HG02642 (cell line): ENCODE data around the gene C1orf159.
"Not testable (repeated sequence)": the region's sequence is repeated elsewhere in the genome, so short reads cannot be mapped to it uniquely, and the experiment has no call there.

Experiments used
- ATAC-seq: cut with Tn5 transposase; IDR thresholded peaks from one replicate; pipeline ENCODE4 v1.9.1; 2021; ENCODE audit warnings: mild to moderate bottlenecking; ENCODE audit not compliant: unreplicated experiment, poor library complexity

The C1orf159 gene

DNA sequence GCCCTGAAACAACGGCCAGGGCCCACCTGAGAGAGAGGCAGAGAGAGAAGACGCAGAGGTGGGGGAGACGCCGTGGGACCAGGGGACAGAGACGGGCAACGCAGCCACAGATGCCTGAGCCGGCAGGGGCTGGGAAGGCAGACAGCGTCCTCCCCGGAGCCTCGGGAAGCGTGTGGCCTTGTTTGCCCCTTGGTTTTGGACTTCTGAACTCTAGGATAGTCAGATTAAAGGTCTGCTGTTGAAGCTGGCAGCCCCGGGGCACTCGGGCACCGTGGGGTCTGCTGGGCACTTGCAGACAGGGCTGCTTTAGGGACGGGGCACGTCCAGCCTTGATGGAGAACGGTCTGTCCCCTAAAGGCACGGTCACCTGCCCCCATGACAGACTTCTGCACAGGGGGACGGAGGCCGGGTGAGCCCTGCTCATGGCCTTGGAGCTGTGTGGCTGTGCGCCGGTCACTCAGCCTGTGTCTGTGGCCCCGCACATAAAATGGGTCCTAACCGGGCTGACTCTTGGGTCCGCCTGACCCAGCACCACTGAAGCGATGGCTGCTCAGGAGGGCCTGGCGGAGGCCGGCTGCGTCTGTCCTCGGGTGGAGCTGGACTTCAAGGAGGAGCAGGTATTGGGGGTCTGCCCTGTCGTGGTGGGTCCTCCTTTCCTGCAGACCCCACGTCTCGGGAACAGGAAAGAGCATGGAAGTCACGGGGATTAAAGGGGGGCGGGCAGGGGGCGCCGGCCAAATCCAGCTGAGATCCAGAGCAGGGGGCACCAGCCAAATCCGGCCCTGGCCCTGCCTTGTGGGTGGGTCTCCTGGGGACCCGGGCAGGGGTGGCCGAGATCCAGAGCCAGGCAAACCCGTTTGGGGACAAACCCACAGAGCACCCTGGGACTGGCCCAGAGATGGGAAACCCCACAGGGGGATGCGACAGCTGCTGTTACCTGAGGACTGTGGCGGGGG, 32.2 kb downstream of the C1orf159 start:
- ATAC-seq = no peak

DNA sequence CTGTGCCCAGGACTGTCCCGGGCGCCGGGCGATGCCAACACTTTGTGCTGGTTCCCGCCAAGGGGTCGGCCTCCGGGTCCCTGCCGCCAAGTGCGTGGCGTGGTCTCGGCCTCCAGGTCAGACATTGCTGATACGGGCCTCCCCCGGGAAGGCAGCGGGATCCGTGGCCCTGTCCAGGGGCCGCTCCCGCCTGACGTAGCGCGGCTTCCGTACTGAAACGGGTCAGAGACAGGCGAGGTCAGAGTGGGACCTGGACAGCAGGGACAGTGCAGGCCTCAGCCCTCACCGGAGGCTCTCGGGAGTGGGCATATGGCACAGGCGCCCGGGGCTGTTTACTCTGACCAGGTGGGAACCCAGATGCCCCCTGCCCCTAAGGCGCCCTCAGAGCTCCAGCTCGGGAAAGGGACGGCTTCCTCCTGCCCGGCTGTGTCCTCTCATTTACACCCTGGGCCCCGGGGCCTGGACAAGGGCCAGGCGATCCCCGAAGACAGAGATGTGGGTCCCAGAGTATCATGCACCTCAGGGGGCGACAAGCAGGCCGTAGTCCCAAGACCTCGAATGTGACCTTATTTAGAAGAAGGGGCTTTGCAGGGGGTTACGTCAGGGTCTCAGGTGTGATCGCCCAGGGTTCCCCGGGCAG, 33.0 kb downstream of the C1orf159 start:
- no peak for ATAC-seq

GRCh38 chr1:1082239-1082775, 33.6 kb downstream of the C1orf159 start:
- no peak for ATAC-seq

- no peak for ATAC-seq
These were observed 34.3 kb downstream of the C1orf159 start for GRCh38 chr1:1081311-1082238.

- no peak for ATAC-seq
These were observed 35.0 kb downstream of the C1orf159 start for GRCh38 chr1:1080951-1081310.

GRCh38 chr1:1080122-1080757, 35.6 kb downstream of the C1orf159 start:
- ATAC-seq = no peak

DNA sequence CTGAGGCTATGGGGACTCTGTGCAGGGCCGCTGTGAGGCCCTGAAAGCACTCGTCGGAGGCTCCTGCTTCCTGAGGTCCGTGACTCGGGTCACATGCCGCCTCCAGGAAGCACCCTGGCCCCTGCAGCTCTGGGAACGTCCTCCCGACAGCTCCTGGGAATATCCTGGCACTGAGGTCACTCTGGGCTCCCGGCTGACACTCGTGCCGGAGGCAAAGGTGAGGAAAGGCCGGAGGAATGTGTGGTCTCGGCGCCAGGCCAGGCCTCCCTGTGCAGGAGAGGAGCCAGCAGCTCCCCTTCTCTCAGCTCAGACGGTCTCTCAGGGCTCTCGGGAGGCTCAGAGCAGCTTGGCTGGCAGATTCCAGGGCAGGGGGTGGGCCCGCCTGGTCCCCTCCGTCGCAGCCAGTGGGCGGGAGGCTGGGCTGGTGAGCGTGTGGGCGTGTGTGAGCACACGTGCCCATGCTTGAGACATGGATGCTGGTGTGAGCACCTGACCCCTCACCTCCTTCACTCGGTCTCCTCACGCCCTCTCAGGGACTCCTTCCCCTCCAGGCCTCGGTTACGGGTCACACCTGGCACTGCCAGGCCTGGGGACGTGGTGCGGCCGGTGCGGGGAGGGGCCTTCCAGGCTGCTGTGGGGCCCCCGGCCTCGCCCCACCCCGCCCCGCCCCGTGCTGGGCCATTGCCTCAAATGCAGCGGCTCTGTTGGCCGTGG, 36.3 kb downstream of the C1orf159 start:
- no peak for ATAC-seq

DNA sequence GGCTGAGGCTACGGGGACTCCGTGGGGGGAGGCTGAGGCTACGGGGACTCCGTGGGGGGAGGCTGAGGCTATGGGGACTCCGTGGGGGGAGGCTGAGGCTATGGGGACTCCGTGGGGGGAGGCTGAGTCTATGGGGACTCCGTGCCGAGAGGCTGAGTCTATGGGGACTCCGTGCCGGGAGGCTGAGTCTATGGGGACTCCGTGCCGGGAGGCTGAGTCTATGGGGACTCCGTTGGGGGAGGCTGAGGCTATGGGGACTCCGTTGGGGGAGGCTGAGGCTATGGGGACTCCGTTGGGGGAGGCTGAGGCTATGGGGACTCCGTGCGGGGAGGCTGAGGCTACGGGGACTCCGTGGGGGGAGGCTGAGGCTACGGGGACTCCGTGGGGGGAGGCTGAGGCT, 38.5 kb downstream of the C1orf159 start:
- not testable (repeated sequence) for ATAC-seq

- ATAC-seq = no peak
These were observed 40.5 kb downstream of the C1orf159 start for GRCh38 chr1:1075148-1075935.

DNA sequence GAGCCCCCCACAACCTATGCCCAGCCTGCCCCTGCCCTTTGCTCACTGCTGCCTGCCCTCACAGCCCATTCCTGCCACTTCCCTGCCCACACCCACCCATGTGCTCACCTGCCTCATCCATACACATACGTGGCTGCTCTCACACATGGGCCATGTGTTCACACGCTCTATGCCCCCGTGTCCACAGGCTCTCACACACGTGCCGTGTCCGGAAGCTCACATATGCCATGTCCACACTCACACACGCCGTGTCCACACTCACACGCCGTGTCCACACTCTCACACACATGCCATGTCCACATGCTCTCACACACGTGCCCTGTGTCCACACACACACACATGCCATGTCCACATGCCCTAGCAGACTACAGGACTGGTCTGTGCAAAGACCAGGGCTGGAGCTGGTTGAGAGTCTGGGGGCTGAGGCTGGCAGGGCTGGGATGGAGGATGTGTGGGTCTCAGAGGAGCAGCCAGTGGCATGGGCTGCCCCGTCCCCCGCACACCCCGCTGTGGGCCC, 41.2 kb downstream of the C1orf159 start:
- no peak for ATAC-seq

DNA sequence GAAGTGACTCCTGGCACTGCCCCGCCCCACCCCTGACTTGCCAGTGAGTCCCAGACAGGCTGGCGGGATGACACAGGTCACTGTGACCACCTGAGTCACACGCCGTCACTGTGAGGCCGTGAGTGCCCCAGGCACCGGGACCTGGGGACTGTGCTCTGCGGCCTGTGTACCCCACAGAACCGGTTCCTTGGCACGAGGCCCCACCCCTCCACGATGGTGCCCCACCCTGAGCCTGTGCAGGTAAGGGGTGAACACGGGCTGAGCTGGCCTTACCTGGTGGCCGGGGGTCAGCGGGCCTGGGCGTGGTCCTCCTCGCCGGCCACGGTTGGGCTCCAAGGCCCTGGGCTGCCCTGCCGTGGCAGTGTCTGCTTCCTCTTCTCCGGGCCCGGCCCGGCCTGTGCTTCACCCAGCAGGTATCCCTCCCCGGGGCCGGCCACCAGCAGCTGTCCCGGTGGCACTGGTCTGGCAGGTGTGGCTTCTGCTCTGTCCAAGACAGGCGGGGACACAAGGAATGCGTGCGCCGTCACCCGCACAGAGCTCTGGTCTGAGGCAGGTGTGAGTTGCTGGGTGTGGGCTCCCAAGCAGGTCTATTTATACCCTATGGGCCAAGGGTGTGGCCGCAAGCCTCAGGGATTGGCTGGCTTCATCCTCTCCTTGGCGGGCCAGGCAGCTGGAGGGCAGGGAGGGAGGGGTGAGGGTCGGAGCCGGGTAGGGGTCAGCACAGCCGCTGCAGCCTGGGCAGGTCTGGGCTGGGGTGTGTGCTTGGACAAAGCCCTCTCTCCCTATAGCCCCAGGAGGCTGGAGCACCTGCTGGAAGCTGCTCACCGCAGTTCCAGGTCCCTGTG, 41.9 kb downstream of the C1orf159 start, which contains the start of gene RNF223:
RNF223 (minus strand) TSS at position 564 of the 845 bp plus-strand sequence. CDS start 1,740 bp downstream, outside the sequence.
- no peak for ATAC-seq

DNA sequence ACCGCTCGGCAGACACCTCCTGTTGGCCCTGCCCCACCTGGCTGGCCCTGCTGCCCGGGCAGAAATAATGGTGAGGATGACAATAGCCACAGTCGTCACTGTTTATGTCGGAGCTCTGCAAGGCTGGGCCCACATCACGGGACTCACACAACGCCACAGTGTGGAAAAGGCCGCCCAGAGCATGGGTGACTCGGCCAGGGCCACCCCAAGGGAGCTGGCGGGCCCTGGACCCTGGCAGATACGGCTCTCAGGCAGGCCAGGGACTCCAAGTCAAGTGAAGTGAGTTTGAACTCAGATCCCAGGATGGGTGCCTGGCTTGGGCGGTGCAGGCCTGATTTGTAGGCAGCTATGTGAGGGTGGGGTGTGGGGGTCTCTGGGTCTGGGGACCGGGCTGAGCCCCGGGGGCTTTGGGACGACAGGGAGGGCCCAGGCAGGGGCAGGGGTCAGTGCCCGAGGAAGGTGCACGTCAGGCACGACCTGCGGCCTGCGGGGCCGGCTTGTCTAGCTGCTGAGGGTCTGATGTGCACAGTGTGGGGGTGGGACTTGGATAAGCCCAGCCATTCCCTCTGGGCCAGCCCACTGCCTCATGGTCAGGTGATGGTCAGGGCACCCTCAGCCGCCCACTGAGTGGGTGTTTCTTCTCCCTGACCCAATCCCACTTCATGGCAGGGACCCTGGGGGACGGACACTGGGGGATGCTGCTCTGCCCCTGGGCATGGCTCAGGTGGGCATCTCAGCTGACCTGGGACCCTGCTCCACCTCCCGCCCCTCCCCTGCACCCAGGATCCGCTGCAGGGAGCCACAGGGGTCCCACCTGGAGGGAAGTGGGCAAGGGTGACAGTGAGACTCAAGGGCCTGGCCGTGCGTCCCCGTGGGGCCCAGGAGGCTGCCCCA, 42.8 kb downstream of the C1orf159 start:
- no peak for ATAC-seq

GRCh38 chr1:1072299-1072848, 43.5 kb downstream of the C1orf159 start:
- ATAC-seq = no peak

GRCh38 chr1:1071486-1072298, 44.2 kb downstream of the C1orf159 start:
- ATAC-seq = no peak
